22Rv1 (cell line): Measurements from ENCODE around the gene FAM9C.

Experiments
- CTCF ChIP-seq: fragments of 450-650 bp; IDR thresholded peaks from 2 replicates; pipeline ENCODE4 v1.5.1; 2017; ENCODE audit warnings: mild to moderate bottlenecking
- ZFX ChIP-seq: fragments of 450-650 bp; IDR thresholded peaks from 2 replicates; pipeline ENCODE4 v1.6.1; 2017; ENCODE audit warnings: antibody characterized with exemption, borderline replicate concordance

DNA sequence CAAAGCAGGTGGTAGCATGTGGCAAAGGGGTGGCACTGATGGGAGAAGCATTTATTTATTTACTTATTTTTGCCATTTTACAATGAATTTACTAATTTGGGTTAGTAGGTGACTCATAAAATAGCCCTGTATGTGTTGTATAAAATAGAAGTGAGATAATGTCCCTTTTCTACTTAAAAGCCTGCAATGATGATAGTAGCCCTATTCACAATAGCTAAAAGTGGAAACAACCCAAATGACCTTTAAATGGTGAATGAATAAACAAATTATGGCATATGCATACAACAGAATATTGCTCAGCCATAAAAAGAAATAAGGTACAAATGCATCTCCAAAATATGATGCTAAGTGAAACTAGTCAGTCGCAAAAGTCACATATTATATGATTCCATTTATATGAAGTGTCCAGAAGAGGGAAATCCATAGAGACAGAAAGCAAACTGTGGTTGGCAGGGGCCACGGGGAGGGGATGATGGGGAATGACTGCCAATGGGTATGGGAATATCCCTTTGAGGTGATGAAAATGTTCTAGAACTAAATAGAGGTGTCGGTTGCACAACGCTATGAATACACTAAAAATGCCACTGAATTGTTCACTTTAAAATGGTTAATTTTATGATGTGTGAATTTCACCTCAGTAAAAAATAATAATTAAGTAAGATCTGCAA is 35.8 kb upstream of the FAM9C start:
- no peak for TF ChIP-seq CTCF
- TF ChIP-seq ZFX = no peak
